ENCODE measurements around the gene MX2. TPM values are rescaled to one million over a fixed set of nuclear protein-coding genes. Genes with fewer than 3 reads are reported as not detected.

The MX2 gene
- total and polyA plus RNA-seq, 4 donors, result 4.2 to 33.4 (median 9.3) TPM

- H3K9ac ChIP-seq (ENCODE audit: insufficient read depth in 1 of 2, low read length in 2 of 2), result peak within 1 kb of the TSS in 1 of 2 donors; percentile 32
- 7 to 10% methylated on average over 55 of the region's 55 CpGs for WGBS, 2 donors
- DNase-seq (peak; percentile 13 to 29 (median 20)), ATAC-seq (ENCODE audit: insufficient read depth, low FRiP score) (peak; percentile 70)
- peaks cover 0 to 3% (median 0%) of the 10 kb centered on the region in 4 donors for H3K9me3 ChIP-seq (ENCODE audit: control insufficient read depth in 4 of 4, insufficient read depth in 3 of 4, low read length in 3 of 4)
- no peak within 1 kb of the TSS for H3K27ac ChIP-seq (ENCODE audit: low read depth in 1 of 2, low read length in 1 of 2)
- H3K4me3 ChIP-seq, result peak within 1 kb of the TSS; percentile 41
- no peaks in the 10 kb centered on the region for H3K36me3 ChIP-seq (ENCODE audit: control insufficient read depth in 4 of 4, insufficient read depth in 4 of 4, low read length in 4 of 4)
- no peak for TF ChIP-seq CTCF (IDR thresholded peaks at IDR 0.05; ENCODE audit: control extremely low read depth, extremely low read depth)
- peaks cover 0 to 23% (median 22%) of the 10 kb centered on the region in 3 donors for H3K27me3 ChIP-seq (ENCODE audit: control insufficient read depth in 3 of 3, insufficient read depth in 3 of 3, low read length in 2 of 3)
- peaks cover 0 to 7% (median 0%) of the 10 kb centered on the region in 5 donors for H3K4me1 ChIP-seq (ENCODE audit: control insufficient read depth in 5 of 5, insufficient read depth in 5 of 5, low read length in 5 of 5)
Observed at GRCh38 chr21:41316200-41317062, 45.4 kb upstream of the MX2 start, which contains the start of gene FAM3B. Gene FAM3B, plus strand, starts transcription at chr21:41316801. Its CDS starts 79 bp downstream, at chr21:41316880.

GRCh38 chr21:41317063-41317392 is 44.8 kb upstream of the MX2 start:
- WGBS, 2 donors, result 11 to 12% methylated on average over 11 to 19 of the region's 19 CpGs
- ATAC-seq (ENCODE audit: insufficient read depth, low FRiP score), result no peak

GRCh38 chr21:41317458-41317857 is 44.4 kb upstream of the MX2 start:
- Histone ChIP-seq H3K27me3 (ENCODE audit: control insufficient read depth in 3 of 3, insufficient read depth in 3 of 3, low read length in 2 of 3) (peaks cover 0 to 23% (median 22%) of the 10 kb centered on the region in 3 donors), H3K27ac (ENCODE audit: low read depth in 1 of 2, low read length in 1 of 2) (no peak overlapping the region), H3K36me3 (ENCODE audit: control insufficient read depth in 4 of 4, insufficient read depth in 4 of 4, low read length in 4 of 4) (no peaks in the 10 kb centered on the region), H3K4me3 (no peak overlapping the region), H3K4me1 (ENCODE audit: control insufficient read depth in 5 of 5, insufficient read depth in 5 of 5, low read length in 5 of 5) (peaks cover 0 to 7% (median 0%) of the 10 kb centered on the region in 5 donors), H3K9me3 (ENCODE audit: control insufficient read depth in 4 of 4, insufficient read depth in 3 of 4, low read length in 3 of 4) (peaks cover 0 to 3% (median 0%) of the 10 kb centered on the region in 4 donors), H3K9ac (ENCODE audit: insufficient read depth in 1 of 2, low read length in 2 of 2) (no peak overlapping the region)
- DNase-seq (no peak), ATAC-seq (ENCODE audit: insufficient read depth, low FRiP score) (no peak)
- 72 to 73% methylated on average over 10 of the region's 10 CpGs for WGBS, 2 donors
- no peak for TF ChIP-seq CTCF (IDR thresholded peaks at IDR 0.05; ENCODE audit: control extremely low read depth, extremely low read depth)

More at GRCh38 chr21:41317063-41317392, 44.8 kb upstream of the MX2 start:
- DNase-seq, result no peak
- Histone ChIP-seq H3K27ac (ENCODE audit: low read depth in 1 of 2, low read length in 1 of 2) (no peak overlapping the region), H3K4me1 (ENCODE audit: control insufficient read depth in 5 of 5, insufficient read depth in 5 of 5, low read length in 5 of 5) (peaks cover 0 to 7% (median 0%) of the 10 kb centered on the region in 5 donors), H3K36me3 (ENCODE audit: control insufficient read depth in 4 of 4, insufficient read depth in 4 of 4, low read length in 4 of 4) (no peaks in the 10 kb centered on the region), H3K9ac (ENCODE audit: insufficient read depth in 1 of 2, low read length in 2 of 2) (peak overlapping the region in 1 of 2 donors; percentile 32), H3K27me3 (ENCODE audit: control insufficient read depth in 3 of 3, insufficient read depth in 3 of 3, low read length in 2 of 3) (peaks cover 0 to 23% (median 22%) of the 10 kb centered on the region in 3 donors), H3K9me3 (ENCODE audit: control insufficient read depth in 4 of 4, insufficient read depth in 3 of 4, low read length in 3 of 4) (peaks cover 0 to 3% (median 0%) of the 10 kb centered on the region in 4 donors), H3K4me3 (peak overlapping the region; percentile 41)
- TF ChIP-seq CTCF (IDR thresholded peaks at IDR 0.05; ENCODE audit: control extremely low read depth, extremely low read depth), result no peak

Data from lung (tissue), 12 donors.